Measurements from ENCODE around the gene CFAP46. TPM values are rescaled to one million over a fixed set of nuclear protein-coding genes. Genes with fewer than 3 reads are reported as not detected.

CFAP46 gene
- total and polyA plus RNA-seq, 10 of the 15 experiments (the other 5 are each of a cell fraction or from before 2014, with no cell fraction given): 0.01 to 0.18 (median 0.03) TPM; not detected in 7

- TF ChIP-seq NKRF (conservative IDR thresholded peaks at IDR 0.05) (no peak), CHD4 (IDR thresholded peaks at IDR 0.05) (no peak)
Measured at GRCh38 chr10:132946806-132947546, 4.6 kb upstream of the CFAP46 start (continued).

- Histone ChIP-seq H3K27me3 (replicated peaks in 1 of 2; ENCODE audit: control insufficient read depth in 2 of 2, insufficient read depth in 2 of 2, low read length in 1 of 2) (peaks cover 0 to 2% of the 10 kb centered on the region in 2 experiments; a peak in 2 of 4 replicates), H3K27ac (ENCODE audit: control insufficient read depth, insufficient read depth) (no peak overlapping the region), H3K4me2 (ENCODE audit: control insufficient read depth, insufficient read depth) (no peak overlapping the region), H3K79me2 (ENCODE audit: control insufficient read depth, insufficient read depth, low read length) (no peaks in the 10 kb centered on the region), H3K9ac (ENCODE audit: control insufficient read depth, insufficient read depth, low read length) (no peak overlapping the region), H2AFZ (ENCODE audit: control insufficient read depth, low read depth, low read length) (no peak overlapping the region), H3K4me1 (ENCODE audit: control insufficient read depth, insufficient read depth, low read length) (no peaks in the 10 kb centered on the region), H4K20me1 (ENCODE audit: control insufficient read depth, insufficient read depth) (no peaks in the 10 kb centered on the region), H3K4me3 (no peak overlapping the region), H3K36me3 (ENCODE audit: control insufficient read depth in 2 of 2, insufficient read depth in 2 of 2, low read length in 1 of 2) (no peaks in the 10 kb centered on the region), H3K9me3 (replicated peaks; ENCODE audit: control insufficient read depth, insufficient read depth, low read length) (no peaks in the 10 kb centered on the region)
- FAIRE-seq: no peak
- ChIA-PET RAD21 (ENCODE audit: unreplicated experiment) (no interaction called here), SMC1A (ENCODE audit: uncharacterized antibody, unreplicated experiment) (no interaction called here), POLR2A (no interaction called here), CTCF (no interaction called here)
- no peak for DNase-seq (ENCODE audit: low read depth, low spot score)
- TF ChIP-seq TCF12 (IDR thresholded peaks at IDR 0.05; ENCODE audit: low read depth, low read length): no peak
- TF ChIP-seq BCL11A (IDR thresholded peaks at IDR 0.05; ENCODE audit: low read depth, low read length): no peak
- TF ChIP-seq CEBPZ (IDR thresholded peaks at IDR 0.05; ENCODE audit: low read depth, low read length): no peak
- TF ChIP-seq MEF2B (IDR thresholded peaks at IDR 0.05; ENCODE audit: partially characterized antibody, poor library complexity, severe bottlenecking): no peak
- no peak for TF ChIP-seq NR2C2 (IDR thresholded peaks at IDR 0.05; ENCODE audit: borderline replicate concordance, control insufficient read depth, insufficient read length, low read depth)
- in situ Hi-C loops (cut with MboI): no loop called here
- ATAC-seq: no peak
- WGBS (ENCODE audit: insufficient coverage, insufficient replicate concordance, low lambda C conversion rate, missing lambda C conversion rate): 67% methylated on average over 9 of the region's 9 CpGs
- no TSS peak for BruUV-seq (replicated peaks)
- intact Hi-C loops (cut with micrococcal nuclease; ENCODE audit: unreplicated experiment): no loop called here
Measured at GRCh38 chr10:132946311-132946710, 3.9 kb upstream of the CFAP46 start.
